Gastroesophageal sphincter (tissue), 3 donors: Measurements from ENCODE around the gene COMP.

Experiments
- CTCF ChIP-seq, 4 experiments: fragments of 200-600 bp in 2 of 4; fragments of 450-650 bp in 2 of 4; sonication (generic) in 1 of 4; IDR thresholded peaks; one replicate each; pipeline ENCODE4 v1.5.1; 2017 to 2019; ENCODE audit warnings: antibody characterized with exemption in 4 of 4, mild to moderate bottlenecking in 2 of 4, moderate library complexity in 2 of 4
- EP300 ChIP-seq: sonication (generic); formaldehyde crosslinking; IDR thresholded peaks from one replicate; pipeline ENCODE4 v1.6.1; 2017; ENCODE audit warnings: antibody characterized with exemption, mild to moderate bottlenecking
- POLR2A ChIP-seq, 2 donors: fragments of 450-650 bp; IDR thresholded peaks; one replicate each; pipeline ENCODE4 v1.6.1; 2017; ENCODE audit warnings: antibody characterized with exemption in 2 of 2, mild to moderate bottlenecking in 2 of 2, moderate library complexity in 1 of 2

GRCh38 chr19:18741124-18742121 is 49.7 kb downstream of the COMP start:
- no peak for TF ChIP-seq CTCF (IDR thresholded peaks at IDR 0.05)
- TF ChIP-seq EP300: no peak
- no peak for TF ChIP-seq POLR2A (IDR thresholded peaks at IDR 0.05)
